Measurements from ENCODE around the gene TMX2. TPM values are rescaled to one million over a fixed set of nuclear protein-coding genes. Genes with fewer than 3 reads are reported as not detected.
"Not testable (repeated sequence)": the region's sequence is repeated elsewhere in the genome, so short reads cannot be mapped to it uniquely, and the experiment has no call there.

The TMX2 gene
- total and polyA plus RNA-seq, 12 donors = 45.4 to 105 (median 69.0) TPM

DNA sequence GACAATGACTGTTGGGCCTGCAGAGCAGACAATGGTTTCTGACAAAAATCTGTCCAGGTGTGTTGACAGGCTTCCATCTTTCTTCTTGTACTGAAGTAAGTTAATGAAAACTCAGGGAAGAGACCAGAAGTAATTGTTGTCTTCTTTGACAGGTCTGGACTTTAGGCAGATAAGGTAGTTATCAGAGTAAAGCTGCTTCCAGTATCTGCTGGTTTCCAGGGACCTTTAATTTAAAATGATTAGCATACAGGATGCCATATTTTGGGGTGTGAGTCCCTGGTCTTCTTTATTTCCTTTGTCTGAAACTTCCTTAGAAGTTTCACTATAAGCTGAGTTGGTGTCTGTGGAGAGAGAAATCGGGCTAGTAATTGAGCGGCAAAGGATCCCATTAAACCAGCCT lies 1.4 kb downstream of the TMX2 start:
- DNase-seq (no peak), ATAC-seq (no peak)
- Histone ChIP-seq H3K27me3 (no peaks in the 10 kb centered on the region), H3K36me3 (peaks cover 0 to 17% (median 0%) of the 10 kb centered on the region in 9 donors), H3K9me3 (no peaks in the 10 kb centered on the region), H3K27ac (peak overlapping the region in 1 of 10 donors; percentile 94), H3K4me3 (peak overlapping the region in 9 of 10 donors; percentile 73 to 100 (median 87)), H3K4me1 (peaks cover 7 to 49% (median 38%) of the 10 kb centered on the region in 9 donors)
- TF ChIP-seq, protein P1, sequence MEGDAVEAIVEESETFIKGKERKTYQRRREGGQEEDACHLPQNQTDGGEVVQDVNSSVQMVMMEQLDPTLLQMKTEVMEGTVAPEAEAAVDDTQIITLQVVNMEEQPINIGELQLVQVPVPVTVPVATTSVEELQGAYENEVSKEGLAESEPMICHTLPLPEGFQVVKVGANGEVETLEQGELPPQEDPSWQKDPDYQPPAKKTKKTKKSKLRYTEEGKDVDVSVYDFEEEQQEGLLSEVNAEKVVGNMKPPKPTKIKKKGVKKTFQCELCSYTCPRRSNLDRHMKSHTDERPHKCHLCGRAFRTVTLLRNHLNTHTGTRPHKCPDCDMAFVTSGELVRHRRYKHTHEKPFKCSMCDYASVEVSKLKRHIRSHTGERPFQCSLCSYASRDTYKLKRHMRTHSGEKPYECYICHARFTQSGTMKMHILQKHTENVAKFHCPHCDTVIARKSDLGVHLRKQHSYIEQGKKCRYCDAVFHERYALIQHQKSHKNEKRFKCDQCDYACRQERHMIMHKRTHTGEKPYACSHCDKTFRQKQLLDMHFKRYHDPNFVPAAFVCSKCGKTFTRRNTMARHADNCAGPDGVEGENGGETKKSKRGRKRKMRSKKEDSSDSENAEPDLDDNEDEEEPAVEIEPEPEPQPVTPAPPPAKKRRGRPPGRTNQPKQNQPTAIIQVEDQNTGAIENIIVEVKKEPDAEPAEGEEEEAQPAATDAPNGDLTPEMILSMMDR (IDR thresholded peaks at IDR 0.05) = no peak
- intact Hi-C loops (cut with DNase I) = loop anchor here in 3 of 10 donors (5.0 kb wide), 1 partner anchor 47 kb away; the partner anchor contains the start of gene ZDHHC5 (in 3 of the 3)
- 90 to 95% methylated on average over 2 of the region's 2 CpGs for WGBS, 2 donors

DNA sequence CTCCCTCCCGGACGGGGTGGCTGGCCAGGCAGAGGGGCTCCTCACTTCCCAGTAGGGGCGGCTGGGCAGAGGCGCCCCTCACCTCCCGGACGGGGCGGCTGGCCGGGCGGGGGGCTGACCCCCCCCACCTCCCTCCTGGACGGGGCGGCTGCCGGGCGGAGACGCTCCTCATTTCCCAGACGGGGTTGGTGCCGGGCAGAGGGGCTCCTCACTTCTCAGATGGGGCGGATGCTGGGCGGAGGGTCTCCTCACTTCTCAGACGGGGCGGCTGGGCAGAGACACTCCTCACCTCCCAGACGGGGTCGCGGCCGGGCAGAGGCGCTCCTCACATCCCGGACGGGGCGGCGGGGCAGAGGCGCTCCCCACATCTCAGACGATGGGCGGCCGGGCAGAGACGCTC lies 4.3 kb downstream of the TMX2 start:
- H3K9me3 ChIP-seq; H3K27me3 ChIP-seq; DNase-seq; H3K27ac ChIP-seq; H3K4me3 ChIP-seq; intact Hi-C loops (cut with DNase I); ATAC-seq: not testable (repeated sequence)
- Histone ChIP-seq H3K4me1 (peaks cover 7 to 27% (median 26%) of the 10 kb centered on the region in 9 donors), H3K36me3 (peaks cover 0 to 37% (median 0%) of the 10 kb centered on the region in 9 donors)
- 91 to 96% methylated on average over 18 to 28 of the region's 34 CpGs for WGBS, 2 donors

DNA sequence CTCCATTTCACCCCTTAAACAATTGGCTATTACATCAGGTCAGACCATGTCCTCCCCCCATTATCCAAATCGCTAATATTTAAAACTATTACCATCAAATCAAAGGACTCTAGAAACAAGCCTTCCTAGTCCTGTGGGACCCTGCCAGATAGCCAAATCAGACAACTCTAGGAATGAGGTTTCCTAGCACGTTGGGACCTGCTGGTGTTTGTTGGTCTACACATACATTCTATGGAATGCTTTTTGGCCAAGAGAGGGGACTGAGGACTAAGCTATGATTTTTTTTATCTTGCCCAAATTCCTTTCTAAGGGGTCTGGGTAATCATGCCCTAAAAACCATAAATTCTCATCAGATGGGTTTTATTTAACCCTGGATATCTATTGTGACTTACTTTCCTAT lies 14.8 kb downstream of the TMX2 start:
- 58 to 61% methylated on average over 2 of the region's 2 CpGs for WGBS, 2 donors
- peaks cover 0 to 9% (median 1%) of the 10 kb centered on the region in 9 donors for H3K4me1 ChIP-seq
- no peak for DNase-seq
- H3K4me3 ChIP-seq = no peak overlapping the region
- H3K27ac ChIP-seq = no peak overlapping the region
- TF ChIP-seq, protein P1 (IDR thresholded peaks at IDR 0.05) = no peak
- no peaks in the 10 kb centered on the region for H3K9me3 ChIP-seq
- H3K27me3 ChIP-seq = no peaks in the 10 kb centered on the region
- intact Hi-C loops (cut with DNase I) = no loop called here
- H3K36me3 ChIP-seq = peaks cover 0 to 36% (median 0%) of the 10 kb centered on the region in 9 donors
- no peak for ATAC-seq

DNA sequence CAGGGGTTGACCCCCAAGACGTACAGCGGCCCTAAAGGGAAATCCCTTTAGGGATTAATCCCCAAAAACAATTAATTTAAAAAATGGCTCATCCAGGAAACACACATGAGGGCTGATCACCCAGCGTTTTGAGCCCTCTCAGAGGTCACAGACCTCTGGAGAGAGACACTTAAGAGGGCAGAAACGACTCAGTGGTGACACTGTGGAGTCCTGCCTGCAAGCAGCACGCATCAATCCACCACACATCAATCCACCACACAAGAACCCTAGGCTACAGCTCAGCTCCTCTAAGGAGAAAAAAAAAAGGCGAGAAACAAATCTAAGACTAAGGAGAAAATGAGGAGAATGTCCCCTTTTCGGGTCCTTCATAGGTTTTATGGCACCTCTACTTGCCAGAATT lies 16.4 kb downstream of the TMX2 start:
- TF ChIP-seq, protein P1 (IDR thresholded peaks at IDR 0.05) = no peak
- H3K36me3 ChIP-seq = peaks cover 0 to 23% (median 0%) of the 10 kb centered on the region in 9 donors
- no peak for DNase-seq
- intact Hi-C loops (cut with DNase I) = no loop called here
- ATAC-seq = no peak
- H3K9me3 ChIP-seq = no peaks in the 10 kb centered on the region
- no peak overlapping the region for H3K27ac ChIP-seq
- no peak overlapping the region for H3K4me3 ChIP-seq
- H3K27me3 ChIP-seq = no peaks in the 10 kb centered on the region
- H3K4me1 ChIP-seq = peaks cover 0 to 10% (median 4%) of the 10 kb centered on the region in 9 donors
- WGBS, 2 donors = 69 to 77% methylated on average over 7 of the region's 7 CpGs

DNA sequence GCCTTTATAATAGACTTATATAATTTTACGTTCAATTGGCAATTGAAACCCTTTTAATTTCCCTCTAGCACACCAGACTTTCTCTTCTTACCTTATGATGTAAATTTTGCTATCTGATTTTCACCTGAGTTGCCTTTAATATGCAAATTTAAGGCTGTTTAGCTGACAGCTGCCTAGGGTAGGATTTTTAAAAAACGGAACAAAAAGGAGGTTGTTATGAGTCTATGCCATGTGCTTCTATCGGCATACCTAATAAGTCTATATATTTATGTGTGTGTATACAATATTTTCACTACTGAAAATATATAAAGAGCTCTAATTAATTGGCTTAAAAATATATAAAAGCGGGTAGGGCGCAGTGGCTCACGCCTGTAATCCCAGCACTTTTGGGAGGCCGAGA lies 17.1 kb downstream of the TMX2 start:
- peaks cover 0 to 10% (median 4%) of the 10 kb centered on the region in 9 donors for H3K4me1 ChIP-seq
- ATAC-seq (no peak), DNase-seq (no peak)
- H3K9me3 ChIP-seq = no peaks in the 10 kb centered on the region
- H3K27me3 ChIP-seq = no peaks in the 10 kb centered on the region
- H3K27ac ChIP-seq = no peak overlapping the region
- intact Hi-C loops (cut with DNase I) = no loop called here
- 95 to 96% methylated on average over 7 of the region's 7 CpGs for WGBS, 2 donors
- peaks cover 0 to 22% (median 0%) of the 10 kb centered on the region in 9 donors for H3K36me3 ChIP-seq
- no peak overlapping the region for H3K4me3 ChIP-seq
- TF ChIP-seq, protein P1 (IDR thresholded peaks at IDR 0.05) = no peak

Data from heart right ventricle (tissue), 16 donors.